Measurements from ENCODE around the gene ZNF48. TPM values are rescaled to one million over a fixed set of nuclear protein-coding genes. Genes with fewer than 3 reads are reported as not detected.

The ZNF48 gene
- 1 to 10 TPM; 5.5 to 7.5 (median 7.3) TPM for total RNA-seq

DNA sequence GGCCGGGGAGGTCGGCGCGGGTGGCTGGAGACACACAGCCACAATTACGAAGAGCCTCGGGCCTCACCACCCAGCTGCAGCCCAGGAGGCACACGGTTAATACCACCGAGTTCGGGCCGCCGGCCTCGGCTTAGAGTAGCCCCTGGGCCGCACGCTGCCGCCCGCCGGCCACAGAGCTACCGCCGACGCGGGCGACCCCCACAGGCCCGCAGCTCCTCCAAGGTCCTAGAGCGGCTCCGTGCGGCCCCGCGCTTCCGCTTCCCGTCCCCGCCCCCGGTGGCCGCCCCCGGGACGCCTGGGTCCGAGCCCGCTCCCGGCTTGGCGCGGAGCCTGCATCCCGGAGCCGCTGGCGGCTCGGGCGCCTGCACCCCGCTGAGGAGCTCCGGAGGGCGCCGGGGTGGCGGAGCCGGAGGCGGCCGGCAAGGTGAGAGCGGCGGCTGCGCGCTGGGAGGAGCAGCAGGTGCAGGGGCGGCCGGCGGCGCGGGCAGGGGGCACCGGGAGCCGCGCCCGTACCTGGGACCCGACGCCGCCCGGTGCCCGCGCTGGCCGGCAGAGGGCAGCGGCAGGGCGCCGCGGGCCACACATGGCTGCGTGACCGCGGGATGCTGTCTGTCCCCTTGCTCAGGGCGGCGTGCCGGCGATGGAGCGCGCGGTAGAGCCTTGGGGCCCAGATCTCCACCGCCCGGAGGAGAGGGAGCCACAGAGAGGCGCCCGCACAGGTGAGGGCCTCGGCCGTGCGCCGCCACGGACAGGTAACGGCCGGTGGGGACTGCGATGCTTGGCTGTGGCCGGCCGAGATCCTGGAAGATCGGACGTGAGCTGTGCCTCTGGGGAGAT lies at the start of gene ZNF48:
Gene ZNF48 (plus strand): TSS at position 266 of the 837 bp plus-strand sequence. CDS start 375 bp downstream, at position 641.
- 0 to 1% methylated on average over 14 to 66 of the region's 103 CpGs for WGBS, 2 donors
- Histone ChIP-seq H3K36me3 (peaks cover 0 to 16% (median 0%) of the 10 kb centered on the region in 3 donors), H3K27me3 (no peaks in the 10 kb centered on the region), H3K9me3 (no peaks in the 10 kb centered on the region), H3K4me3 (peak within 1 kb of the TSS; percentile 45 to 94 (median 74)), H3K27ac (peak within 1 kb of the TSS; percentile 23 to 87 (median 82)), H3K4me1 (peaks cover 4 to 38% (median 13%) of the 10 kb centered on the region in 4 donors)
- TF ChIP-seq POLR2A (IDR thresholded peaks at IDR 0.05) (peak in 1 of 2 donors; percentile 32), EP300 (IDR thresholded peaks at IDR 0.05) (peak; percentile 58 to 70)
- TF ChIP-seq, protein P1, sequence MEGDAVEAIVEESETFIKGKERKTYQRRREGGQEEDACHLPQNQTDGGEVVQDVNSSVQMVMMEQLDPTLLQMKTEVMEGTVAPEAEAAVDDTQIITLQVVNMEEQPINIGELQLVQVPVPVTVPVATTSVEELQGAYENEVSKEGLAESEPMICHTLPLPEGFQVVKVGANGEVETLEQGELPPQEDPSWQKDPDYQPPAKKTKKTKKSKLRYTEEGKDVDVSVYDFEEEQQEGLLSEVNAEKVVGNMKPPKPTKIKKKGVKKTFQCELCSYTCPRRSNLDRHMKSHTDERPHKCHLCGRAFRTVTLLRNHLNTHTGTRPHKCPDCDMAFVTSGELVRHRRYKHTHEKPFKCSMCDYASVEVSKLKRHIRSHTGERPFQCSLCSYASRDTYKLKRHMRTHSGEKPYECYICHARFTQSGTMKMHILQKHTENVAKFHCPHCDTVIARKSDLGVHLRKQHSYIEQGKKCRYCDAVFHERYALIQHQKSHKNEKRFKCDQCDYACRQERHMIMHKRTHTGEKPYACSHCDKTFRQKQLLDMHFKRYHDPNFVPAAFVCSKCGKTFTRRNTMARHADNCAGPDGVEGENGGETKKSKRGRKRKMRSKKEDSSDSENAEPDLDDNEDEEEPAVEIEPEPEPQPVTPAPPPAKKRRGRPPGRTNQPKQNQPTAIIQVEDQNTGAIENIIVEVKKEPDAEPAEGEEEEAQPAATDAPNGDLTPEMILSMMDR (IDR thresholded peaks at IDR 0.05): peak; percentile 17 to 75 (median 37)
- peak; percentile 59 to 62 for DNase-seq (ENCODE audit: low spot score in 2 of 2)

DNA sequence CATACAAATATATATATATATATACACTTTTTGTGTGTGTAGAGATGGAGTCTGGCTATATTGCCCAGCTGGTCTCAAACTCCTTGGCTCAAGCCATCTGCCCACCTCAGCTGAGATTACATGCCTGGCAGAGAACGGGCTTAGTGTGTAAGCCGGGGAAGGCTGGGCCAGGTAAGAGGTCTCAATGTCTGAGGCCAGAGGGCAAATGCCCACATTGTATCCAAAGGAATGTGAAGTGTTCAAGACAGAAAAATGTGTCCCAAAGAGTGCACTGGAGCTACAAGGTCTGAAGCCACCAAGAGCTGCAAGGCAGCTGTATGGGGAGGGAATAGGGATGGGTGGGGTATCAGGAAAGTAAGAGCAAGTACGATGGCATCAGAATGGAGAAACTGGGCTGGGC lies 48.9 kb upstream of the ZNF48 start:
- Histone ChIP-seq H3K9me3 (no peaks in the 10 kb centered on the region), H3K27me3 (no peaks in the 10 kb centered on the region), H3K4me1 (peaks cover 0 to 1% (median 0%) of the 10 kb centered on the region in 4 donors), H3K36me3 (peaks cover 0 to 17% (median 0%) of the 10 kb centered on the region in 3 donors), H3K27ac (no peak overlapping the region), H3K4me3 (no peak overlapping the region)
- no peak for DNase-seq (ENCODE audit: low spot score in 2 of 2)
- WGBS, 2 donors: 92 to 95% methylated on average over 3 of the region's 3 CpGs
- TF ChIP-seq EP300 (IDR thresholded peaks at IDR 0.05): no peak
- TF ChIP-seq, protein P1 (IDR thresholded peaks at IDR 0.05): no peak
- TF ChIP-seq POLR2A (IDR thresholded peaks at IDR 0.05): no peak

DNA sequence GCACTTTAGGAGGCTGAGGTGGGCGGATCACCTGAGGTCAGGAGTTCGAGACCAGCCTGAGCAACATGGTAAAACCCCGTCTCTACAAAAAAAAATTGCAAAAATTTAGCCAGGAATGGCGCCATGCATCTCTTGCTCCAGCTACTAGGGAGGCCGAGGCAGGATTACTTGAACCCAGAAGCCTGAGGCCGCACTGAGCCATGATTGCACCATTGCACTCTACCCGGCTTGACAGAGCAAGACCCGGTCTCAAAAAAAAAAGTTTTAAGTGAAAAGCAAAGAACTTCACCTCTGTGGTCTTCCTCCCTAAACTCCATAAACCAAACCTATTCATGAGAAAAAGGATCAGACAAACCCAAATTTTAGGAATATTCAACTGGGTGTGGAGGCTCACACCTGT lies 47.1 kb upstream of the ZNF48 start:
- H3K4me3 ChIP-seq: no peak overlapping the region
- TF ChIP-seq, protein P1 (IDR thresholded peaks at IDR 0.05): no peak
- no peak for TF ChIP-seq EP300 (IDR thresholded peaks at IDR 0.05)
- no peak for TF ChIP-seq POLR2A (IDR thresholded peaks at IDR 0.05)
- WGBS, 2 donors: 93% methylated on average over 8 of the region's 8 CpGs
- peaks cover 0 to 20% (median 14%) of the 10 kb centered on the region in 4 donors for H3K4me1 ChIP-seq
- DNase-seq (ENCODE audit: low spot score in 2 of 2): no peak
- no peaks in the 10 kb centered on the region for H3K27me3 ChIP-seq
- no peaks in the 10 kb centered on the region for H3K9me3 ChIP-seq
- peaks cover 0 to 35% (median under 1%) of the 10 kb centered on the region in 3 donors for H3K36me3 ChIP-seq
- no peak overlapping the region for H3K27ac ChIP-seq

DNA sequence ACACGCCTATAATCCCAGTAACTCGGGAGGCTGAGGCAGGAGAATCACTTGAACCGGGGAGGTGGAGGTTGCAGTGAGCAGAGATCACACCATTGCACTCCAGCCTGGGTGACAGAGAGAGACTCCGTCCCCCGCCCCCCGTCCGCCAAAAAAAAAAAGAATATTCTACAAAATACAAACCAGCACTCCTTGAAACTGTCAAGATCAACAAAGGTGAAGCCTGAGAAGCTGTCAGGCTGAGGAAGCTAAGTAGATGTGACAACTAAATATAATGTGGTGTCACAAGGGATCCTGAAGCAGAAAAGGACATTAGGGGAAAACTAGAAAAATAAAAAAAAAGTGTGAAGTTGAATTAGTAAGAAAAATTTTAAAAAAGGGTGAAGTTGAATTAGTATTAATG lies 46.3 kb upstream of the ZNF48 start:
- Histone ChIP-seq H3K36me3 (peaks cover 0 to 43% (median 8%) of the 10 kb centered on the region in 3 donors), H3K27ac (no peak overlapping the region), H3K4me1 (peaks cover 0 to 28% (median 22%) of the 10 kb centered on the region in 4 donors), H3K4me3 (no peak overlapping the region), H3K27me3 (no peaks in the 10 kb centered on the region), H3K9me3 (no peaks in the 10 kb centered on the region)
- TF ChIP-seq POLR2A (IDR thresholded peaks at IDR 0.05): no peak
- no peak for TF ChIP-seq EP300 (IDR thresholded peaks at IDR 0.05)
- WGBS, 2 donors: 87% methylated on average over 7 of the region's 7 CpGs
- DNase-seq (ENCODE audit: low spot score in 2 of 2): no peak

DNA sequence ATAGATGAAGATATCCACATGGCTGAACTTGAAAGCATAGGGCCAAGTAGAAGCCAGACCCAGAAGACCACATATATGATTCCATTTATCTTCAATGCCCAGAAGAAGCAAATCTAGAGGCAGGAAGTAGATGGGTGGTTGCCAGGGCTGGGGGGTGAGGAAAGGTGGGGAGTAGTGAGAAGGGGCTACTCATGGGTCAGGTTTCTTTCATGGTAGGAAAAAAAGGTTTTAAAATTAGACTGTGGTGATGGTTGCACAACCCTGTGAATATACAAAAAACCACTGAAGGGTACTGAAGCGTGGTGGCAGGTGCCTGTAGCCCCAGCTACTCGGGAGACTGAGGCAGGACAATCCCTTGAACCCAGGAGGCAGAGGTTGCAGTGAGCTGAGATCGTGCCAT lies 45.5 kb upstream of the ZNF48 start:
- no peak for DNase-seq (ENCODE audit: low spot score in 2 of 2)
- WGBS, 2 donors: 84% methylated on average over 3 of the region's 3 CpGs
- Histone ChIP-seq H3K4me1 (peaks cover 0 to 35% (median 28%) of the 10 kb centered on the region in 4 donors), H3K27me3 (no peaks in the 10 kb centered on the region), H3K36me3 (peaks cover 0 to 43% (median 8%) of the 10 kb centered on the region in 3 donors), H3K9me3 (no peaks in the 10 kb centered on the region), H3K4me3 (no peak overlapping the region), H3K27ac (no peak overlapping the region)
- TF ChIP-seq EP300 (IDR thresholded peaks at IDR 0.05): no peak
- TF ChIP-seq, protein P1 (IDR thresholded peaks at IDR 0.05): no peak
- no peak for TF ChIP-seq POLR2A (IDR thresholded peaks at IDR 0.05)

Measured in tibial nerve (tissue), 4 donors.